HG02973 (cell line): ENCODE measurements around the gene PRRC2B.
"Not testable (repeated sequence)": the region's sequence is repeated elsewhere in the genome, so short reads cannot be mapped to it uniquely, and the experiment has no call there.

ENCODE experiments used
- ATAC-seq: cut with Tn5 transposase; IDR thresholded peaks from one replicate; pipeline ENCODE4 v1.9.1; 2021; ENCODE audit warnings: moderate library complexity; ENCODE audit not compliant: unreplicated experiment

The PRRC2B gene

GRCh38 chr9:131530920-131531832 is 137.3 kb downstream of the PRRC2B start, which contains the start of gene UCK1:
Gene UCK1, minus strand, starts transcription at chr9:131531263. Its CDS starts 89 bp downstream, at chr9:131531174.
- peak; percentile 68 for ATAC-seq

DNA sequence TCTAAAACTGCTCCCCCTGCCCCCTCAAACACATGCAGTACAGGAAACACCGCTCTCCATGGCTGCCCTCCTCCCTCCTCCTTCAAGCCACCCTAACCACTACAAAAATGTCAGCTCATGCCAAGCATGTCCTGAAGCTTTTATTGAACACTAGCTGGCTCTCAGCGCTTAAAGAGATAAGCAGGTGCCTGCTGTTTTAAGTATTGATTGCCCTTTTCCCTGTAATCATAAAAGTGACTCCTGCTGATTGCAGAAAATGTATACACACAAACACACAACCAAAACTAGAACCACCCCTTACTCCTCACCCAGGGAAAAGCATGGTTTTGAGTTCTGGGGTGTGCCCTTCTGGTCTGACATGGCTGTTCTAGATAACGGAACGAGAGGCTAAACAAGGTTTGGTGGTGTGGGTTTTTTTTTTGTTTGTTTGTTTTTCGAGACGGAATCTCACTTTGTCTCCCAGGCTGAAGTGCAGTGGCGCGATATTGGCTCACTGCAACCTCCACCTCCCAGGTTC is 140.9 kb downstream of the PRRC2B start:
- no peak for ATAC-seq

- no peak for ATAC-seq
Measured at GRCh38 chr9:131537946-131538345, 144.1 kb downstream of the PRRC2B start.

DNA sequence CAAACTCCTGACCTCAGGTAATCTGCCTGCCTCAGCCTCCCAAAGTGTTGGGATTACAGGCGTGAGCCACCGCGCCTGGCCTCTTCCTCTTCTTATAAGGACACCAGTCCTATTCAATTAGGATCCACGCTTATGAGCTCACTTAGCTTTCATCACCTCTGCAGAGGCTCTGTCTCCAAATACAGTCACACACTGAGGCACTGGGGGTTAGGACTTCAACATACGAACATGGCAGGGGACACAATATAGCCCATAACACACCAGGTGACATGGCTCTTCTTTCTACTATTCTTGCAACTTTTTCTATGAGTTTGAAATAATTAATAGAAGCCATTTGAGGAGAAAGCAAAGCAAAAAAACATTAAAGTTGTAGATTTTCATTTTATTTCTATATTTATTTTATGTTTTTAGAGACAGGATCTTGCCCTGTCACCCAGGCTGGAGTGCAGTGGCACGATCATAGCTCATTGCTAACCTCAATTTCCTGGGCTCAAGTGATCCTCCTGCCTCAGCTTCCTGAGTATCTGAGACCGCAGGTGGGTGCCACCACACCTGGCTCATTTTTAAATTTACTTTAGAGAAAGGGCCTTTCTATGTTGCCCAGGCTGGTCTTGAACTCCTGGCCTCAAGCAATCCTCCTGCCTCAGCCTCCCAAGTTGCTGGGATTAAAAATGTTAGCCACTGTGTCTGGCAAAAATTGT is 145.5 kb downstream of the PRRC2B start:
- no peak for ATAC-seq

- no peak for ATAC-seq
Measured at GRCh38 chr9:131543141-131543540, 149.3 kb downstream of the PRRC2B start.

DNA sequence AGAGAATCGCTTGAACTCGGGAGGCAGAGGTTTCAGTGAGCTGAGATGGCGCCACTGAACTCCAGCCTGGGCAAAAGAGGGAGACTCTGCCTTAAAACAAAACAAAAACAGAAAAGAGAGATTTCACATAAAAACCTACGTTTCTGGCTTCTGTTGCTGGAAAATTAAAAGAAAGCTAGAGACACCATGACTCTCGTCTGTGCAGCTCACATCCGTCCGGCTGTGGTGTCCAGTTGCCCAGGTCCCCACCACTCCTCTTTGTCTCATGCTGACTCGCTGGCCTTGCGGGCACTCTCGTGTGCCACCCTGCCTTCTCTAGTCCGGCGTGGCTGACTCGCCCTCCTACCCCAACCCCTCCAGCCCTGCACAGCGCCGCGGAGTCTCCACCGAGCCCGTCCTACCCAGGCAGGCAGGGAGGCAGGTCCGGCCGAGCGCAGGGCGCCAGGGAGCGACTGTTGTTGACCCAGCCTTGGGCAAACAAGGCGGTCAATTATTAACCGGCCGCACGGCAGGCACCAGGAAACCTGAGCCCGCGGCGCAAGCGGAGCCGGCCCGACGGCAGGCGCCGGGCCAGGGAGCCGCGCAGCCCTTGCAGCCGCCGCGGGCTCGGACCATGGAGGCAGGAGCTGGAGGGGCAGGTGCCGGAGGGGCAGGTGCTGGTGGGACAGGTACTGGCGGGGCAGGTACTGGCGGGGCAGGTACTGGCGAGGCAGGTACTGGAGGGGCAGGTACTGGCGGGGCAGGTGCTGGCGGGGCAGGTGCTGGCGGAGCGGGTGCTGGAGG is 151.3 kb downstream of the PRRC2B start, which contains the start of gene PRRT1B:
TSS of gene PRRT1B (plus strand) at position 521 of the 783 bp plus-strand sequence. CDS start at position 614, 93 bp downstream.
- no peak for ATAC-seq

DNA sequence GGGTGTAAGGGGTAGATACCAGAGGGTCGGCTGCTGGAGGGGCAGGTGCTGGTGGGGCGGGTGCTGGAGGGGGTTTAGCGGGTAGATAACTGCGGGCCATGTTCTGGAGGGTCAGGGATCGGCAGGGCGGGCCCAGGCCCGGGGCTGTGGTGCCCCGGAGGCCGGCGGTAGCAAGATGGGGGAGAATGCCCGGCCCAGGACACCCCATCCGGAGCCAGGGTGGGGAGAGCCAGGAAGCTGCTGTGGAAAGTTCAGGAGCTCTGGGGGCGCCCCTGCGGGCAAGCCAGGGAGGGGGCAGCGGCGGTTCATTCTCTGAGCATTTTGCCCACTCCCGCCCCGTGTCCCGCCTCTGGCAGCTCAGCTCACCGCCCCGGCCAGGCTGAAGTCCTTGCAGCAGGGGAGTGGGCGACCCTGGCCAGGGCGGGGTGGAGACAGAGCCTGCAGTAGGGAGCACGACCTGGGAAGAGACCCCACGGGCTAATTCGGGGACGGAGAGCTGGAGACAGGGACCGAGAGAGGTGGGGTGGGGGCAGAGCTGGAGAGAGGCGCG is 152.0 kb downstream of the PRRC2B start:
- ATAC-seq: no peak

- no peak for ATAC-seq
Measured at GRCh38 chr9:131546336-131547084, 152.6 kb downstream of the PRRC2B start.

DNA sequence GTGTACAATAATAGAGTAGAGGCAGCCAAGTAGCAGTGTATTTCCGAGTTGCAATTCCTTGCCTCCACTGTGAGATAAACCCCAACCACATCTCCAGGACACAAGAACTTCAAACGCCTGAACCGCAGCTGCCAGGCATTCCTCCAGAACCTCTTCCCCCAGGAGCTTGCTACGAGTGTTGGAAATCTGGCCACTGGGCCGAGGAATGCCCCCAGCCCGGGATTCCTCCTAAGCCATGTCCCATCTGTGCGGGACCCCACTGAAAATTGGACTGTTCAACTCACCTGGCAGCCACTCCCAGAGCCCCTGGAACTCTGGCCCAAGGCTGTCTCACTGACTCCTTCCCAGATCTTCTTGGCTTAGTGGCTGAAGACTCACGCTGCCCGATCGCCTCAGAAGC is 155.3 kb downstream of the PRRC2B start:
- ATAC-seq: not testable (repeated sequence)
